ENCODE data around the gene MBP. TPM values are rescaled to one million over a fixed set of nuclear protein-coding genes. Genes with fewer than 3 reads are reported as not detected.

MBP gene
- total and polyA plus RNA-seq, 5 donors from 2014 or later: 134 to 172 (median 143) TPM

DNA sequence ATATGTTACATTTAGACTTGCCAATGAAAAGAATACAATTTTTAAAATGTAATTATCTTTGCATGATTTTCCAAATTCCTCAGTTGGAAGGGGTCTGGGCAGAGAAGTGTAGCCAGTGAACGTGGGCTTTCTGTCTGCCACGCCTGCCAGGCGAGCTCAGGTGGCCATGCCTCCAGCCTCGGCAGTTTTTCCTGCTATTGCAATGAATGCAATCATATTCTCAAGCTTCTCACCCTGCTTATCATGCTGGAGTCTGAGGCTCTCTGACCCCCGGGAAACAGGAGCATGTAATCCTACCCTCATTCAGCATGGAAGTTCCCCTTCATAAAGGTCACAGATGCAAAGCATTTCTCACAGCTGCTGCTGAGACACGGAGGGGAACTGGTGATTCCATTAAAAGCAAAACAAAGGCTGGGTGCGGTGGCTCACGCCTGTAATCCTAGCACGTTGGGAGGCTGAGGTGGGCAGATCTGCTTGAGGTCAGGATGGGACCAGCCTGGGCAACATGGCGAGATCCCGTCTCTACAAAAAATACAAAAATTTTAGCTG, 154.8 kb downstream of the MBP start:
- no peak for ATAC-seq (ENCODE audit: low read depth in 2 of 2)

GRCh38 chr18:76977108-76977621, 155.4 kb downstream of the MBP start:
- no peaks in the 10 kb centered on the region for H3K27me3 ChIP-seq (ENCODE audit: control insufficient read depth, insufficient read depth, low read length)
- DNase-seq: no peak
- H3K36me3 ChIP-seq (ENCODE audit: control insufficient read depth, insufficient read depth, low read length): peaks cover 6% of the 10 kb centered on the region
- no peak for ATAC-seq (ENCODE audit: low read depth in 2 of 2)
- H3K9me3 ChIP-seq (ENCODE audit: control insufficient read depth in 2 of 2, low read length in 2 of 2): no peaks in the 10 kb centered on the region
- H3K4me1 ChIP-seq (ENCODE audit: control insufficient read depth, insufficient read depth, low read length, poor library complexity, severe bottlenecking): no peaks in the 10 kb centered on the region
- Mint-ChIP-seq H3K36me3 (peaks cover 23% of the 10 kb centered on the region), H3K27me3 (no peaks in the 10 kb centered on the region), H3K27ac (peak overlapping the region in 1 of 3 donors; percentile 16), H3K9me3 (no peaks in the 10 kb centered on the region), H3K4me3 (no peak overlapping the region), H3K4me1 (peaks cover 0 to 4% (median 0%) of the 10 kb centered on the region in 4 donors)
- no peak overlapping the region for H3K4me3 ChIP-seq (ENCODE audit: low read depth, low read length)
- no peak overlapping the region for H3K27ac ChIP-seq (ENCODE audit: insufficient read depth, low read length, poor library complexity, severe bottlenecking)

More for the DNA sequence above, 154.8 kb downstream of the MBP start:
- no peak overlapping the region for H3K4me3 Mint-ChIP-seq
- H3K27ac ChIP-seq (ENCODE audit: insufficient read depth, low read length, poor library complexity, severe bottlenecking): no peak overlapping the region
- H3K4me3 ChIP-seq (ENCODE audit: low read depth, low read length): no peak overlapping the region
- H3K36me3 ChIP-seq (ENCODE audit: control insufficient read depth, insufficient read depth, low read length): peaks cover 3% of the 10 kb centered on the region
- no peaks in the 10 kb centered on the region for H3K4me1 ChIP-seq (ENCODE audit: control insufficient read depth, insufficient read depth, low read length, poor library complexity, severe bottlenecking)
- no peaks in the 10 kb centered on the region for H3K9me3 Mint-ChIP-seq
- H3K27me3 Mint-ChIP-seq: no peaks in the 10 kb centered on the region
- H3K27ac Mint-ChIP-seq: peak overlapping the region in 1 of 3 donors; percentile 20
- no peak for DNase-seq
- no peaks in the 10 kb centered on the region for H3K27me3 ChIP-seq (ENCODE audit: control insufficient read depth, insufficient read depth, low read length)
- no peaks in the 10 kb centered on the region for H3K9me3 ChIP-seq (ENCODE audit: control insufficient read depth in 2 of 2, low read length in 2 of 2)
- H3K36me3 Mint-ChIP-seq: peaks cover 23% of the 10 kb centered on the region
- peaks cover 0 to 4% (median 0%) of the 10 kb centered on the region in 4 donors for H3K4me1 Mint-ChIP-seq

- H3K4me3 Mint-ChIP-seq: no peak overlapping the region
- no peak for DNase-seq
- Histone ChIP-seq H3K27me3 (ENCODE audit: control insufficient read depth, insufficient read depth, low read length) (no peaks in the 10 kb centered on the region), H3K4me1 (ENCODE audit: control insufficient read depth, insufficient read depth, low read length, poor library complexity, severe bottlenecking) (no peaks in the 10 kb centered on the region), H3K27ac (ENCODE audit: insufficient read depth, low read length, poor library complexity, severe bottlenecking) (no peak overlapping the region), H3K9me3 (ENCODE audit: control insufficient read depth in 2 of 2, low read length in 2 of 2) (no peaks in the 10 kb centered on the region), H3K4me3 (ENCODE audit: low read depth, low read length) (no peak overlapping the region), H3K36me3 (ENCODE audit: control insufficient read depth, insufficient read depth, low read length) (peaks cover 6% of the 10 kb centered on the region)
- no peak overlapping the region for H3K27ac Mint-ChIP-seq
- H3K36me3 Mint-ChIP-seq: peaks cover 23% of the 10 kb centered on the region
- peaks cover 0 to 10% (median 4%) of the 10 kb centered on the region in 4 donors for H3K4me1 Mint-ChIP-seq
- H3K9me3 Mint-ChIP-seq: no peaks in the 10 kb centered on the region
- H3K27me3 Mint-ChIP-seq: no peaks in the 10 kb centered on the region
- no peak for ATAC-seq (ENCODE audit: low read depth in 2 of 2)
Observed at GRCh38 chr18:76975577-76976110, 156.9 kb downstream of the MBP start.

GRCh38 chr18:76974386-76974785, 158.2 kb downstream of the MBP start:
- no peak for ATAC-seq (ENCODE audit: low read depth in 2 of 2)
- Histone ChIP-seq H3K9me3 (ENCODE audit: control insufficient read depth in 2 of 2, low read length in 2 of 2) (no peaks in the 10 kb centered on the region), H3K36me3 (ENCODE audit: control insufficient read depth, insufficient read depth, low read length) (peaks cover 11% of the 10 kb centered on the region), H3K27ac (ENCODE audit: insufficient read depth, low read length, poor library complexity, severe bottlenecking) (no peak overlapping the region), H3K27me3 (ENCODE audit: control insufficient read depth, insufficient read depth, low read length) (no peaks in the 10 kb centered on the region), H3K4me1 (ENCODE audit: control insufficient read depth, insufficient read depth, low read length, poor library complexity, severe bottlenecking) (no peaks in the 10 kb centered on the region), H3K4me3 (ENCODE audit: low read depth, low read length) (no peak overlapping the region)
- no peak overlapping the region for H3K27ac Mint-ChIP-seq
- no peaks in the 10 kb centered on the region for H3K27me3 Mint-ChIP-seq
- H3K4me1 Mint-ChIP-seq: peaks cover 0 to 10% (median 4%) of the 10 kb centered on the region in 4 donors
- no peaks in the 10 kb centered on the region for H3K9me3 Mint-ChIP-seq
- no peak for DNase-seq
- H3K36me3 Mint-ChIP-seq: peaks cover 23% of the 10 kb centered on the region
- no peak overlapping the region for H3K4me3 Mint-ChIP-seq

DNA sequence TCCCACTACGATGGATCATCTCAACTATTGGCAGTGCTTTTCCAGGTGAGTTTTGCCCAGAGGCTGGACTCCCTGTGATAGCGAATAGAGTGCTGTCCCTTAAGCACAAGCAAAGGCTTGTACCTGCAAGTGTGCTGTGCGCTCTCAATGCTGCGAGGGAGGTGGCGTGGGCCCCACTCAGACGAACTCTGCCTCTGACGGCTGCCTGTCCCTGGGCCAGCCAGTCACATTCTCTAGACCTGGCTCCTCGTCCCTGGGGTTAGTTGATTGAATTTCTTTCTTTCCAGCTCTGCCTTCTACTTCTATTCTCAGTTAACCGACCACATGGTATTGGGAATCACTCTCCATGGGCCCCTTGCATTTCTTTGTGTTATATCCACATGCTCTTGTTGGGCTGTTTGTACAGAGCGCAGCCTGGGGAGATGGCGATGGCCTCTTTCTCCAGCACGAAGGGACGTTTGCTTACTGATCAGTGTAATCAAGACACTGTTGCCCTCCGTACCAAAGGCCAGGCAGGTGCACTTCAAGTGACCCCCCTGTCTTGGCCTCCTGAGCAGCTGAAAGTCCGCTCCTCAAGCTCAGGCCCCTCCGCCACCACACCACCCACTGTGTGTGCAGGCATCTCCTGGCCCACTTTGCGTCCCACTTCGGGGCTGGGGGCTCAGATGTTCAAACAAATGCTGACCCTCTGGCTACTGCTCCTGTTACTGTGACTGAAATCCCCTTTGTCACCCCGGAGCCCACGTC, 158.9 kb downstream of the MBP start:
- Histone ChIP-seq H3K27me3 (ENCODE audit: control insufficient read depth, insufficient read depth, low read length) (no peaks in the 10 kb centered on the region), H3K4me1 (ENCODE audit: control insufficient read depth, insufficient read depth, low read length, poor library complexity, severe bottlenecking) (no peaks in the 10 kb centered on the region), H3K27ac (ENCODE audit: insufficient read depth, low read length, poor library complexity, severe bottlenecking) (no peak overlapping the region), H3K4me3 (ENCODE audit: low read depth, low read length) (no peak overlapping the region), H3K9me3 (ENCODE audit: control insufficient read depth in 2 of 2, low read length in 2 of 2) (no peaks in the 10 kb centered on the region), H3K36me3 (ENCODE audit: control insufficient read depth, insufficient read depth, low read length) (peaks cover 18% of the 10 kb centered on the region)
- no peak for ATAC-seq (ENCODE audit: low read depth in 2 of 2)
- H3K36me3 Mint-ChIP-seq: peaks cover 22% of the 10 kb centered on the region
- no peaks in the 10 kb centered on the region for H3K9me3 Mint-ChIP-seq
- H3K27me3 Mint-ChIP-seq: no peaks in the 10 kb centered on the region
- H3K4me3 Mint-ChIP-seq: no peak overlapping the region
- DNase-seq: no peak
- H3K27ac Mint-ChIP-seq: no peak overlapping the region
- H3K4me1 Mint-ChIP-seq: peaks cover 0 to 6% (median 4%) of the 10 kb centered on the region in 4 donors

DNA sequence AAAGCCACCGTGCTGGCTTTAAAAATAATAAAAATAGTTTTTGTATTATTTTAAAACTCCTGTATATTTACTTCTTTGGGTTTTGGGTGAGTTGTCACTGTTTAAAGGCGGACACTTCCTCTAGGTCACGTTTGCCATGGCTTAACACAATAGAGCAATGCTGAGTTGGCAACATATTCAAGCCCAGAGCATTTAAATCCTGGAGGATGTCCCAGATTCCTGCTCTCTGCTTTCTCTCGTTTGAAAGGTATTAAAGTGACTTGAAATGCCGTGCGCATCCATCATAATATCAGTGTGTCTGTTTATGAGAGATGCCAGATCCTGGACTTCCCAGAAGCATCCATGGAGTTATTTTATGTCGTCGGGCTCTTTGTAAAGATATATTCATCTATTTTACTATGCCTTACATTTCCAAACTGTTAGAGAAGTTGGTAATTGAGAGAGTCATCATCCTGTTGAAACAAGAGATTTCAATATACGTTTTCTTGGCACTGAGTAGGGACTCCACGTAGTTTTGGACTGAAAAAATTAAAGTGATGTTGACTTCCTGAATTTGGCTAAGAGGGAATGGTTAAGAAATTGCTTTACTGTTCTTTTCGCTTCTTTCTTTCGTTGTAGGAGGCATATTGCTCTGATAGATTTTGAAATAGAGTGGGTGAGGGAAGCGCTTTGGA, 159.6 kb downstream of the MBP start:
- Mint-ChIP-seq H3K27me3 (no peaks in the 10 kb centered on the region), H3K36me3 (peaks cover 19% of the 10 kb centered on the region), H3K4me1 (peaks cover 0 to 6% (median 4%) of the 10 kb centered on the region in 4 donors), H3K27ac (peak overlapping the region in 1 of 3 donors; percentile 26), H3K4me3 (no peak overlapping the region), H3K9me3 (no peaks in the 10 kb centered on the region)
- no peaks in the 10 kb centered on the region for H3K4me1 ChIP-seq (ENCODE audit: control insufficient read depth, insufficient read depth, low read length, poor library complexity, severe bottlenecking)
- DNase-seq (no peak), ATAC-seq (ENCODE audit: low read depth in 2 of 2) (no peak)
- H3K36me3 ChIP-seq (ENCODE audit: control insufficient read depth, insufficient read depth, low read length): peaks cover 25% of the 10 kb centered on the region
- H3K4me3 ChIP-seq (ENCODE audit: low read depth, low read length): no peak overlapping the region
- no peaks in the 10 kb centered on the region for H3K9me3 ChIP-seq (ENCODE audit: control insufficient read depth in 2 of 2, low read length in 2 of 2)
- H3K27me3 ChIP-seq (ENCODE audit: control insufficient read depth, insufficient read depth, low read length): no peaks in the 10 kb centered on the region
- no peak overlapping the region for H3K27ac ChIP-seq (ENCODE audit: insufficient read depth, low read length, poor library complexity, severe bottlenecking)

DNA sequence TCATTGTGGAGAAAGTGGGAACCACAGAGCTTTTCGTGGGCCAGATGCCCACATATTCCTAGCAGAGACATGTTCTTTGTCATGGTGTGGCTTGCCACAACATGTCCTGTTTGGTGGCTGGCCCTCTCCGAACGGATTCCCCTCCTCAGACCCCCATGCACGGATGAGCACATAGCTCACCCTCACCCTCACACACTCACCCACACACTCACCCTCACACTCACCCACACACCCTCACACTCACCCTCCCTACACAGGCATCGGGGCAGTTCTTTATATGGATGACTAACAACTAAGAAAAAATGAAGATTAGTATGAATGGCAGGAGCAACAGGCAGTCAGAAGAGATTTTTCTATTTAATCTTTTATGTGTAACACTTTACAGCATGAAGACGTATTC, 160.3 kb downstream of the MBP start:
- H3K4me3 ChIP-seq (ENCODE audit: low read depth, low read length): no peak overlapping the region
- no peak for ATAC-seq (ENCODE audit: low read depth in 2 of 2)
- H3K27ac ChIP-seq (ENCODE audit: insufficient read depth, low read length, poor library complexity, severe bottlenecking): no peak overlapping the region
- peaks cover 27% of the 10 kb centered on the region for H3K36me3 ChIP-seq (ENCODE audit: control insufficient read depth, insufficient read depth, low read length)
- no peak for DNase-seq
- Mint-ChIP-seq H3K4me3 (no peak overlapping the region), H3K9me3 (no peaks in the 10 kb centered on the region), H3K27ac (peak overlapping the region in 2 of 3 donors; percentile 63 to 81), H3K36me3 (peaks cover 19% of the 10 kb centered on the region), H3K27me3 (no peaks in the 10 kb centered on the region), H3K4me1 (peaks cover 0 to 6% (median 4%) of the 10 kb centered on the region in 4 donors)
- H3K4me1 ChIP-seq (ENCODE audit: control insufficient read depth, insufficient read depth, low read length, poor library complexity, severe bottlenecking): no peaks in the 10 kb centered on the region
- H3K27me3 ChIP-seq (ENCODE audit: control insufficient read depth, insufficient read depth, low read length): no peaks in the 10 kb centered on the region
- H3K9me3 ChIP-seq (ENCODE audit: control insufficient read depth in 2 of 2, low read length in 2 of 2): no peaks in the 10 kb centered on the region

All from CD4-positive, CD25-positive, alpha-beta regulatory T cell (primary cell).